HG03196 (cell line): ENCODE results near the gene CCL20.
"Not testable (repeated sequence)": the region's sequence is repeated elsewhere in the genome, so short reads cannot be mapped to it uniquely, and the experiment has no call there.

ENCODE experiments used
- ATAC-seq: cut with Tn5 transposase; IDR thresholded peaks from one replicate; pipeline ENCODE4 v1.9.1; 2021; ENCODE audit not compliant: unreplicated experiment

Gene CCL20

GRCh38 chr2:227813562-227814353 lies at the start of gene CCL20:
Gene CCL20, plus strand, starts transcription at chr2:227813842. Its CDS starts 70 bp downstream, at chr2:227813912.
- no peak for ATAC-seq

GRCh38 chr2:227765788-227766372 lies 47.8 kb upstream of the CCL20 start:
- ATAC-seq: no peak

- peak; percentile 96 for ATAC-seq
Measured at GRCh38 chr2:227766373-227766883, 47.2 kb upstream of the CCL20 start.

GRCh38 chr2:227767830-227768229 lies 45.8 kb upstream of the CCL20 start:
- ATAC-seq: no peak

- ATAC-seq: no peak
Measured at GRCh38 chr2:227772197-227772661, 41.4 kb upstream of the CCL20 start.

GRCh38 chr2:227772932-227773331 lies 40.7 kb upstream of the CCL20 start:
- ATAC-seq: no peak

GRCh38 chr2:227774011-227774624 lies 39.5 kb upstream of the CCL20 start:
- no peak for ATAC-seq

GRCh38 chr2:227774895-227775842 lies 38.5 kb upstream of the CCL20 start:
- ATAC-seq: no peak

- ATAC-seq: no peak
Measured at GRCh38 chr2:227780981-227781615, 32.5 kb upstream of the CCL20 start.

- ATAC-seq: no peak
Measured at GRCh38 chr2:227781841-227782240, 31.8 kb upstream of the CCL20 start.

- no peak for ATAC-seq
Measured at GRCh38 chr2:227782804-227783203, 30.8 kb upstream of the CCL20 start.

GRCh38 chr2:227783404-227784138 lies 30.1 kb upstream of the CCL20 start:
- peak; percentile 90 for ATAC-seq

- ATAC-seq: no peak
Measured at GRCh38 chr2:227785293-227785692, 28.3 kb upstream of the CCL20 start.

GRCh38 chr2:227788561-227789018 lies 25.1 kb upstream of the CCL20 start:
- ATAC-seq: no peak

GRCh38 chr2:227789803-227790202 lies 23.8 kb upstream of the CCL20 start:
- no peak for ATAC-seq

GRCh38 chr2:227793148-227793712 lies 20.4 kb upstream of the CCL20 start:
- no peak for ATAC-seq

GRCh38 chr2:227796045-227796711 lies 17.5 kb upstream of the CCL20 start:
- no peak for ATAC-seq

GRCh38 chr2:227796768-227797167 lies 16.9 kb upstream of the CCL20 start:
- ATAC-seq: not testable (repeated sequence)

GRCh38 chr2:227799202-227799601 lies 14.4 kb upstream of the CCL20 start:
- no peak for ATAC-seq
